ENCODE measurements around the gene INSIG1. TPM values are rescaled to one million over a fixed set of nuclear protein-coding genes. Genes with fewer than 3 reads are reported as not detected.
A peak's percentile ranks its signal among the peaks of the same experiment; 100 is the strongest.

INSIG1 gene
- total and polyA plus RNA-seq, 2 donors (not counting 3 experiments of a cell fraction or from before 2014, with no cell fraction given) = 79.3 to 102 TPM

GRCh38 chr7:155296006-155296787, 1.5 kb upstream of the INSIG1 start:
- Histone ChIP-seq H3K4me1 (ENCODE audit: control insufficient read depth, extremely low read depth, insufficient read depth, low read length) (peaks cover 30% of the 10 kb centered on the region), H3K27ac (ENCODE audit: insufficient read depth, low read depth, low read length) (peak overlapping the region; percentile 64), H3K27me3 (ENCODE audit: control insufficient read depth in 2 of 2, insufficient read depth in 2 of 2, low read length in 2 of 2) (no peaks in the 10 kb centered on the region), H3K4me3 (replicated peaks in 1 of 3; ENCODE audit: insufficient read depth in 1 of 3, low read depth in 1 of 3, low read length in 3 of 3) (peak overlapping the region in 1 of 3 experiments; percentile 56), H3K9ac (replicated peaks; ENCODE audit: extremely low read depth, insufficient read depth, low read length) (peak overlapping the region; percentile 75), H2AFZ (ENCODE audit: low read depth, low read length) (no peak overlapping the region), H3K79me2 (ENCODE audit: control insufficient read depth, insufficient read depth, low read length) (peaks cover 35% of the 10 kb centered on the region), H3K36me3 (ENCODE audit: control insufficient read depth in 2 of 2, extremely low read depth in 1 of 2, insufficient read depth in 2 of 2, low read length in 2 of 2) (peaks cover 0 to 2% of the 10 kb centered on the region in 2 experiments), H3K9me1 (replicated peaks; ENCODE audit: control insufficient read depth, extremely low read depth, insufficient read depth, low read length) (no peaks in the 10 kb centered on the region), H3K4me2 (ENCODE audit: insufficient read depth, low read length) (peak overlapping the region; percentile 47), H3K9me3 (replicated peaks; ENCODE audit: control insufficient read depth, insufficient read depth, low read length) (no peaks in the 10 kb centered on the region), H4K20me1 (replicated peaks; ENCODE audit: control insufficient read depth, extremely low read depth, insufficient read depth, low read length) (peaks cover 5% of the 10 kb centered on the region)
- BruUV-seq (replicated peaks) = no TSS peak
- FAIRE-seq (no peak), DNase-seq (ENCODE audit: low read depth, low spot score) (no peak)
- intact Hi-C loops (cut with micrococcal nuclease) (loop anchor here (2.0 to 10.0 kb wide), 2 partner anchors 229 to 469 kb away; no protein-coding TSS in a partner anchor), dilution Hi-C loops (cut with MboI; ENCODE audit: extremely low pct_ligation_motif_present, low sequenced_read_pairs) (no loop called here)
- TF ChIP-seq FOS (IDR thresholded peaks at IDR 0.05; ENCODE audit: borderline replicate concordance, insufficient read depth, low read length) = no peak
- TF ChIP-seq POLR2A (IDR thresholded peaks at IDR 0.05; ENCODE audit: low read depth, low read length) = peak; percentile 31
- CTCF ChIA-PET = interaction anchor here (0.7 to 3.9 kb wide), 6 partner anchors 35 to 369 kb away, joined by 3 to 19 read pairs (median 4); no protein-coding TSS in a partner anchor
- POLR2A ChIA-PET = interaction anchor here (1.2 to 1.5 kb wide), 2 partner anchors 90 to 91 kb away, joined by 3 to 6 read pairs; no protein-coding TSS in a partner anchor

GRCh38 chr7:155296788-155297516, 726 bp upstream of the INSIG1 start:
- dilution Hi-C loops (cut with MboI; ENCODE audit: extremely low pct_ligation_motif_present, low sequenced_read_pairs) = no loop called here
- H3K27ac ChIP-seq (ENCODE audit: insufficient read depth, low read depth, low read length) = peak overlapping the region; percentile 64
- no peak for TF ChIP-seq MYC (IDR thresholded peaks at IDR 0.05; ENCODE audit: low read depth, low read length)
- TF ChIP-seq CTCF (IDR thresholded peaks at IDR 0.05; ENCODE audit: extremely low read depth in 1 of 2, insufficient read depth in 1 of 2, low read depth in 1 of 2, low read length in 2 of 2) = peak; percentile 26 to 41
- TF ChIP-seq POLR2AphosphoS5 (IDR thresholded peaks at IDR 0.05; ENCODE audit: insufficient read depth, low read depth, low read length) = peak; percentile 80
- no peak for TF ChIP-seq MAX (IDR thresholded peaks at IDR 0.05; ENCODE audit: insufficient read depth, insufficient read length)
- TF ChIP-seq FOS (IDR thresholded peaks at IDR 0.05; ENCODE audit: borderline replicate concordance, insufficient read depth, low read length) = peak; percentile 83
- TF ChIP-seq GATA2 (IDR thresholded peaks at IDR 0.05; ENCODE audit: insufficient read depth, insufficient read length, low read depth, low read length) = peak; percentile 21
- TF ChIP-seq POLR2A (IDR thresholded peaks at IDR 0.05; ENCODE audit: low read depth, low read length) = no peak
- TF ChIP-seq JUN (IDR thresholded peaks at IDR 0.05; ENCODE audit: borderline replicate concordance, insufficient read depth, insufficient read length, low read depth) = peak; percentile 44
- peak overlapping the region; percentile 47 for H3K4me2 ChIP-seq (ENCODE audit: insufficient read depth, low read length)
- peak overlapping the region in 2 of 3 experiments; percentile 40 to 56 for H3K4me3 ChIP-seq (replicated peaks in 1 of 3; ENCODE audit: insufficient read depth in 1 of 3, low read depth in 1 of 3, low read length in 3 of 3)
- H3K36me3 ChIP-seq (ENCODE audit: control insufficient read depth in 2 of 2, extremely low read depth in 1 of 2, insufficient read depth in 2 of 2, low read length in 2 of 2) = peaks cover 0 to 6% of the 10 kb centered on the region in 2 experiments
- peak overlapping the region; percentile 75 for H3K9ac ChIP-seq (replicated peaks; ENCODE audit: extremely low read depth, insufficient read depth, low read length)
- BruUV-seq (replicated peaks) = TSS peak; percentile 25
- intact Hi-C loops (cut with micrococcal nuclease) = loop anchor here (1.0 to 10.0 kb wide), 8 partner anchors 20 to 468 kb away; no protein-coding TSS in a partner anchor
- peaks cover 31% of the 10 kb centered on the region for H3K4me1 ChIP-seq (ENCODE audit: control insufficient read depth, extremely low read depth, insufficient read depth, low read length)
- ChIA-PET CTCF (interaction anchor here (1.2 to 3.9 kb wide), 7 partner anchors 48 to 370 kb away, joined by 3 to 19 read pairs (median 9); no protein-coding TSS in a partner anchor), POLR2A (interaction anchor here (0.6 to 3.0 kb wide), 8 partner anchors 8 to 368 kb away, joined by 3 to 36 read pairs (median 4); no protein-coding TSS in a partner anchor)
- H4K20me1 ChIP-seq (replicated peaks; ENCODE audit: control insufficient read depth, extremely low read depth, insufficient read depth, low read length) = peaks cover 9% of the 10 kb centered on the region
- DNase-seq (ENCODE audit: low read depth, low spot score) (peak; percentile 61), FAIRE-seq (peak; percentile 94)
- no peaks in the 10 kb centered on the region for H3K9me3 ChIP-seq (replicated peaks; ENCODE audit: control insufficient read depth, insufficient read depth, low read length)
- H3K79me2 ChIP-seq (ENCODE audit: control insufficient read depth, insufficient read depth, low read length) = peaks cover 41% of the 10 kb centered on the region
- H2AFZ ChIP-seq (ENCODE audit: low read depth, low read length) = peak overlapping the region; percentile 64
- no peaks in the 10 kb centered on the region for H3K9me1 ChIP-seq (replicated peaks; ENCODE audit: control insufficient read depth, extremely low read depth, insufficient read depth, low read length)
- H3K27me3 ChIP-seq (ENCODE audit: control insufficient read depth in 2 of 2, insufficient read depth in 2 of 2, low read length in 2 of 2) = no peaks in the 10 kb centered on the region
